CD14-positive monocyte (primary cell): ENCODE data around the gene EPN3. TPM values are rescaled to one million over a fixed set of nuclear protein-coding genes. Genes with fewer than 3 reads are reported as not detected.

ENCODE experiments used
- DNase-seq, 3 donors: peaks; one replicate each; pipeline ENCODE4 v3.0.0-alpha.2; 2011 to 2022
- H2AFZ ChIP-seq: 2 replicates; pipeline ENCODE4 v1.6.0; 2012; ENCODE audit warnings: mild to moderate bottlenecking, low read depth, low read length, inconsistent platforms; ENCODE audit not compliant: insufficient read depth, poor library complexity, severe bottlenecking
- H3K27ac ChIP-seq, 2 donors: 1 replicate in 1 of 2; 2 replicates in 1 of 2; pipeline ENCODE4 v1.5.1; 2012 to 2013; ENCODE audit warnings: low read length in 2 of 2, control low read depth in 1 of 2, inconsistent platforms in 1 of 2, low read depth in 1 of 2, mild to moderate bottlenecking in 1 of 2
- H3K27me3 ChIP-seq, 2 donors: one replicate each; pipeline versions ENCODE4 v1.6.0 to v1.6.1; 2011 to 2013; ENCODE audit warnings: low read length in 2 of 2; ENCODE audit not compliant: control insufficient read depth in 2 of 2, insufficient read depth in 2 of 2
- H3K36me3 ChIP-seq, 2 donors: replicated peaks in 1 of 2; 1 replicate in 1 of 2; 2 replicates in 1 of 2; pipeline versions ENCODE4 v1.5.1 to v1.6.1; 2012 to 2013; ENCODE audit warnings: low read length in 2 of 2, control low read depth in 1 of 2, inconsistent platforms in 1 of 2, mild to moderate bottlenecking in 1 of 2; ENCODE audit not compliant: insufficient read depth in 2 of 2, control insufficient read depth in 1 of 2
- H3K4me1 ChIP-seq, 2 donors: 1 replicate in 1 of 2; 2 replicates in 1 of 2; pipeline versions ENCODE4 v1.5.1 to v1.6.1; 2012 to 2013; ENCODE audit warnings: low read length in 2 of 2, control low read depth in 1 of 2, inconsistent platforms in 1 of 2, mild to moderate bottlenecking in 1 of 2, moderate library complexity in 1 of 2; ENCODE audit not compliant: insufficient read depth in 2 of 2, control insufficient read depth in 1 of 2
- H3K4me2 ChIP-seq: replicated peaks from 2 replicates; pipeline ENCODE3; 2012; ENCODE audit warnings: low read length, moderate library complexity, mild to moderate bottlenecking; ENCODE audit not compliant: poor library complexity, severe bottlenecking; ENCODE audit errors: extremely low read depth
- H3K4me3 ChIP-seq, 3 experiments: fragments of 200-600 bp in 1 of 3; sonication (generic) in 1 of 3; replicated peaks in 1 of 3; 1 replicate in 2 of 3; 2 replicates in 1 of 3; pipeline ENCODE4 v1.5.1; 2011 to 2013; ENCODE audit warnings: low read length in 3 of 3, mild to moderate bottlenecking in 3 of 3, control low read depth in 2 of 3, low read depth in 2 of 3, inconsistent platforms in 1 of 3, moderate library complexity in 1 of 3
- H3K79me2 ChIP-seq: 2 replicates; pipeline ENCODE4 v1.6.0; 2012; ENCODE audit warnings: mild to moderate bottlenecking, control low read depth, inconsistent platforms, low read length, moderate library complexity; ENCODE audit not compliant: insufficient read depth
- H3K9ac ChIP-seq: 2 replicates; pipeline ENCODE4 v1.6.0; 2017; ENCODE audit warnings: low read length, mild to moderate bottlenecking; ENCODE audit not compliant: insufficient read depth, poor library complexity, severe bottlenecking
- H3K9me3 ChIP-seq, 2 donors: replicated peaks in 1 of 2; 1 replicate in 1 of 2; 2 replicates in 1 of 2; pipeline versions ENCODE4 v1.5.1 to v1.6.1; 2012 to 2013; ENCODE audit warnings: low read length in 2 of 2, control low read depth in 1 of 2; ENCODE audit not compliant: control insufficient read depth in 1 of 2, insufficient read depth in 1 of 2
- H4K20me1 ChIP-seq: 2 replicates; pipeline ENCODE4 v1.6.0; 2012; ENCODE audit warnings: mild to moderate bottlenecking, low read length, control low read depth, moderate library complexity; ENCODE audit not compliant: insufficient read depth
- H3K27ac Mint-ChIP-seq, 7 donors: one replicate each; pipeline ENCODE4 v1.8.0; 2020; ENCODE audit warnings: mild to moderate bottlenecking in 7 of 7, mixed read lengths in 7 of 7, moderate library complexity in 6 of 7, inconsistent platforms in 2 of 7
- H3K27me3 Mint-ChIP-seq, 3 donors: one replicate each; pipeline ENCODE4 v1.8.0; 2021 to 2022; ENCODE audit warnings: low read depth in 3 of 3, mild to moderate bottlenecking in 3 of 3, mixed read lengths in 3 of 3, moderate library complexity in 3 of 3, inconsistent platforms in 1 of 3
- H3K36me3 Mint-ChIP-seq, 2 donors: one replicate each; pipeline ENCODE4 v1.8.0; 2020; ENCODE audit warnings: mixed read lengths in 2 of 2, inconsistent platforms in 1 of 2, mild to moderate bottlenecking in 1 of 2
- H3K4me1 Mint-ChIP-seq: one replicate; pipeline ENCODE4 v1.8.0; 2020; ENCODE audit warnings: mild to moderate bottlenecking, mixed read lengths
- H3K4me3 Mint-ChIP-seq, 2 donors: one replicate each; pipeline ENCODE4 v1.8.0; 2020; ENCODE audit warnings: mild to moderate bottlenecking in 2 of 2, mixed read lengths in 2 of 2, moderate library complexity in 1 of 2
- H3K9me3 Mint-ChIP-seq, 7 donors: one replicate each; pipeline ENCODE4 v1.8.0; 2020 to 2022; ENCODE audit warnings: mixed read lengths in 7 of 7, mild to moderate bottlenecking in 6 of 7, moderate library complexity in 6 of 7, inconsistent platforms in 2 of 7
- WGBS: methylation state at CpG from one replicate; pipeline ENCODE4 v1.1.5; 2013; ENCODE audit warnings: missing lambda C conversion rate; ENCODE audit not compliant: insufficient coverage; 5-methylcytosine and 5-hydroxymethylcytosine counted together
- intact Hi-C, 2 donors: fragments of 100-400 bp; cut with micrococcal nuclease; formaldehyde crosslinking; loops; one replicate each; pipeline versions ENCODE4 v1.15.0 to v1.15.1; 2023
- polyA plus RNA-seq, 3 donors: library from polyadenylated mRNA; depleted of rRNA in 1 of 3; unstranded in 2 of 3; stranded (reverse) in 1 of 3; fragments of 300-500 nt in 2 of 3; fragments of >200 nt in 1 of 3; fragmentation: Illumina TruSeq in 2 of 3; gene quantifications; 1 replicate in 2 of 3; 2 replicates in 1 of 3; pipeline ENCODE4 v1.2.3, GENCODE V29; 2012 to 2021
- TF ChIP-seq, protein P1 (sequence below): fragments of 200-600 bp; IDR thresholded peaks from one replicate; pipeline ENCODE4 v1.8.0; 2022; ENCODE audit warnings: antibody characterized with exemption, mild to moderate bottlenecking

Gene EPN3
- polyA plus RNA-seq, 3 donors = not detected

DNA sequence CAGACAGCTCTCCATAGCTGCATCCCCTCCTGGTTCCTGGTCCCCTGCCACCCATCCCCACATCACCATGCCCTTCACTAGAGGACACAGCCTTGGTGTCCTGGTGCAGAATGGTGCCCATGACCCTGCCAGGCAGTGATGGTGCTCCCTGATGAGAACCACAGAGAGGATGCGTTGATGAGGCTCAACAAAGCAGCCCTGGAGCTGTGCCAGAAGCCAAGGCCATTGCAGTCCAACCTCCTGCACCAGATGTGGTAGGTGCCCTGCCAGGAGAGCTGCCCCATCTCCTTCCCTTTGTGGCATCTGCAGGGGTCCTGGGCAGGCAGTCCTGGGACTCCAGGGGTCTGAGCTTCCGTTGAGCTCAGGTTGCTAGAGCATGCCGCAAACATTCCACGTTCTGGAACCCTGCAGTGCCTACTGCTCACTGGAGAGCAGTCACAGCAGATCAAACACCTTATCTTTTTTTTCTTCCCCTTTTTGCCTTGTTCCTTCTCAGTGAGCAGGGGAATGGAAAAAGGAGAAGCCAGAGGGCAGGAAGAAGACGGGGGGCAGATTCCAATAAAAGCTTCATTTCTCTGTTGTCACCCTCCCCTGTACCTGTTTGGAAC, 5.3 kb upstream of the EPN3 start:
- H3K36me3 ChIP-seq = no peaks in the 10 kb centered on the region
- DNase-seq = peak in 2 of 3 donors; percentile 35 to 41
- no peak overlapping the region for H3K27ac Mint-ChIP-seq
- intact Hi-C loops = no loop called here
- peaks cover 23% of the 10 kb centered on the region for H3K4me1 Mint-ChIP-seq
- H3K27me3 ChIP-seq = peaks cover 2 to 6% of the 10 kb centered on the region in 2 donors
- no peak overlapping the region for H3K27ac ChIP-seq
- peaks cover 18 to 24% of the 10 kb centered on the region in 2 donors for H3K4me1 ChIP-seq
- H3K4me2 ChIP-seq = no peak overlapping the region
- no peak overlapping the region for H3K9ac ChIP-seq
- H3K4me3 ChIP-seq = no peak overlapping the region
- H3K9me3 ChIP-seq = no peaks in the 10 kb centered on the region
- 23% methylated on average over 4 of the region's 5 CpGs for WGBS
- H3K27me3 Mint-ChIP-seq = peaks cover 8 to 22% (median 17%) of the 10 kb centered on the region in 3 donors
- no peaks in the 10 kb centered on the region for H3K79me2 ChIP-seq
- no peaks in the 10 kb centered on the region for H4K20me1 ChIP-seq
- H2AFZ ChIP-seq = no peak overlapping the region
- TF ChIP-seq, protein P1, sequence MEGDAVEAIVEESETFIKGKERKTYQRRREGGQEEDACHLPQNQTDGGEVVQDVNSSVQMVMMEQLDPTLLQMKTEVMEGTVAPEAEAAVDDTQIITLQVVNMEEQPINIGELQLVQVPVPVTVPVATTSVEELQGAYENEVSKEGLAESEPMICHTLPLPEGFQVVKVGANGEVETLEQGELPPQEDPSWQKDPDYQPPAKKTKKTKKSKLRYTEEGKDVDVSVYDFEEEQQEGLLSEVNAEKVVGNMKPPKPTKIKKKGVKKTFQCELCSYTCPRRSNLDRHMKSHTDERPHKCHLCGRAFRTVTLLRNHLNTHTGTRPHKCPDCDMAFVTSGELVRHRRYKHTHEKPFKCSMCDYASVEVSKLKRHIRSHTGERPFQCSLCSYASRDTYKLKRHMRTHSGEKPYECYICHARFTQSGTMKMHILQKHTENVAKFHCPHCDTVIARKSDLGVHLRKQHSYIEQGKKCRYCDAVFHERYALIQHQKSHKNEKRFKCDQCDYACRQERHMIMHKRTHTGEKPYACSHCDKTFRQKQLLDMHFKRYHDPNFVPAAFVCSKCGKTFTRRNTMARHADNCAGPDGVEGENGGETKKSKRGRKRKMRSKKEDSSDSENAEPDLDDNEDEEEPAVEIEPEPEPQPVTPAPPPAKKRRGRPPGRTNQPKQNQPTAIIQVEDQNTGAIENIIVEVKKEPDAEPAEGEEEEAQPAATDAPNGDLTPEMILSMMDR = no peak
- H3K4me3 Mint-ChIP-seq = no peak overlapping the region
- H3K9me3 Mint-ChIP-seq = no peaks in the 10 kb centered on the region
- H3K36me3 Mint-ChIP-seq = peaks cover 0 to 4% of the 10 kb centered on the region in 2 donors

DNA sequence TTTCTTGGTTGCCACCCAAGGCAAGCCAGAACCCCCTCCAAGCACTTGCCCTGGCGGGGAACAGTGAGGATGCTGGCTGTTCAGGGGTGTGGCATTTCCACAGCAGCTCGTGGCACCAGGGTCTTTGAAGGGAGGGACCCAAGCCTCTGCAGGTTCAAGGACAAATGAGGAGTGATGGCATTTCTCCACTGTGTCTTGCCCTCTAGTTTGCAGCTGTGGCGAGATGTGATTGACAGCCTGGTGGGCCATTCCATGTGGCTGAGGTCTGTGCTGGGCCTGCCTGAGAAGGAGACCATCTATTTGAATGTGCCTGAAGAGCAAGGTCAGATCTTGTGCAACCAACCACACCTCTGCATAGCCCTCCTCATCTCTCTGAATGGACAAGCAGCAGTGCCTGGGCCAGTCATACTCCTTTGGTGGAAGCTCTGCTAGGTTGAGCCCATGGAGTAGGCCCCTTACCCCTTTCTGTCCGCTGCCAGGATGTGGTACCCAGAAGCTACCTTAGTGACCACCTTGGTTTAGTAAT, 4.5 kb upstream of the EPN3 start:
- H3K79me2 ChIP-seq = no peaks in the 10 kb centered on the region
- no peaks in the 10 kb centered on the region for H4K20me1 ChIP-seq
- H3K9ac ChIP-seq = no peak overlapping the region
- H3K36me3 ChIP-seq = no peaks in the 10 kb centered on the region
- WGBS = 0% methylated on average over 2 of the region's 4 CpGs
- H3K27me3 ChIP-seq = peaks cover 9 to 14% of the 10 kb centered on the region in 2 donors
- H3K4me1 ChIP-seq = peaks cover 18 to 31% of the 10 kb centered on the region in 2 donors
- no peak overlapping the region for H3K27ac Mint-ChIP-seq
- no peak overlapping the region for H3K27ac ChIP-seq
- H3K9me3 Mint-ChIP-seq = peaks cover 0 to 2% (median 0%) of the 10 kb centered on the region in 7 donors
- H3K9me3 ChIP-seq = no peaks in the 10 kb centered on the region
- no peak for DNase-seq
- TF ChIP-seq, protein P1 = no peak
- intact Hi-C loops = no loop called here
- H3K27me3 Mint-ChIP-seq = peaks cover 15 to 30% (median 25%) of the 10 kb centered on the region in 3 donors
- H2AFZ ChIP-seq = no peak overlapping the region
- no peak overlapping the region for H3K4me2 ChIP-seq
- no peak overlapping the region for H3K4me3 Mint-ChIP-seq
- H3K36me3 Mint-ChIP-seq = peaks cover 0 to 4% of the 10 kb centered on the region in 2 donors
- H3K4me1 Mint-ChIP-seq = peaks cover 28% of the 10 kb centered on the region
- no peak overlapping the region for H3K4me3 ChIP-seq
